ENCODE data around the gene ZMAT2.

Gene ZMAT2

DNA sequence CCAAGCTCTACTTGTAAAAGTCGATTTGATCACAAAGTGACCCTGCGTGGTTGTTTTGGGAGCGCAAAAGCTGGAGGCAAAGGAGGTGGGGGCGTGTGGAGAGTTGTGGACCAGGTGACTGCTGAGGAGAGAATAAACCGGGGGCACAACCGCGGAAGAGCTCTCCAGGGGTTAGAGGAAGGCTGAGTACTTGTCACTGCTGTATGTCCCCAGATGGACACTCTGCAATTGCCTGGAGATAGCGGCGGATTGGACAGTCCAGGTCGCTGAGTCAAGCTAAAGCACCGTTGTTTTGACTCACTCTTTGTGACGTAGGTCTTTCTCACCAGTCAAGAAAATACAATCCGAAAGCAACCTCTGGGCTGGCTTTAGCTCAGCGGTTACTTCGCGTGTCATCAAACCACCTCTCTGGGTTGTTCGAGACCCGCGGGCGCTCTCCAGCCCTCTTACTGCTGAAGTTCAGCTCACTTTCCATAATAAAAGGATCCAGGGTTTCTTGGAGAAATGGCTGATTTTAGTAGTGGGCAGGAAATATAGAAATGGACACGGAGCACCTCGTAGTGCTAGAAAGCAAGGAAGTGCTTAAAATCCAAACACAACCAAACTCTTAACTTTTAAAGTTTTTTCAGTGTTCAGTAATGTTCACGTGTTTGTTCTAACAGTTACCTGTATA is 25.7 kb downstream of the ZMAT2 start:
- ATAC-seq = peak; percentile 97
- TF ChIP-seq, protein P1, sequence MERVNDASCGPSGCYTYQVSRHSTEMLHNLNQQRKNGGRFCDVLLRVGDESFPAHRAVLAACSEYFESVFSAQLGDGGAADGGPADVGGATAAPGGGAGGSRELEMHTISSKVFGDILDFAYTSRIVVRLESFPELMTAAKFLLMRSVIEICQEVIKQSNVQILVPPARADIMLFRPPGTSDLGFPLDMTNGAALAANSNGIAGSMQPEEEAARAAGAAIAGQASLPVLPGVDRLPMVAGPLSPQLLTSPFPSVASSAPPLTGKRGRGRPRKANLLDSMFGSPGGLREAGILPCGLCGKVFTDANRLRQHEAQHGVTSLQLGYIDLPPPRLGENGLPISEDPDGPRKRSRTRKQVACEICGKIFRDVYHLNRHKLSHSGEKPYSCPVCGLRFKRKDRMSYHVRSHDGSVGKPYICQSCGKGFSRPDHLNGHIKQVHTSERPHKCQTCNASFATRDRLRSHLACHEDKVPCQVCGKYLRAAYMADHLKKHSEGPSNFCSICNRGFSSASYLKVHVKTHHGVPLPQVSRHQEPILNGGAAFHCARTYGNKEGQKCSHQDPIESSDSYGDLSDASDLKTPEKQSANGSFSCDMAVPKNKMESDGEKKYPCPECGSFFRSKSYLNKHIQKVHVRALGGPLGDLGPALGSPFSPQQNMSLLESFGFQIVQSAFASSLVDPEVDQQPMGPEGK (CRISPR knock-in tag; IDR thresholded peaks at IDR 0.05; ENCODE audit: borderline replicate concordance) = 0 out of 2 replicates have a peak, but pooled peaks have one; percentile 31
- no peak for TF ChIP-seq ZNF8 (CRISPR knock-in tag; IDR thresholded peaks at IDR 0.05)
- TF ChIP-seq TOX (CRISPR knock-in tag; IDR thresholded peaks at IDR 0.05; ENCODE audit: borderline replicate concordance) = no peak
- TF ChIP-seq ZFP3 (CRISPR knock-in tag; IDR thresholded peaks at IDR 0.05) = no peak
- TF ChIP-seq BACH2 (CRISPR knock-in tag; IDR thresholded peaks at IDR 0.05; ENCODE audit: borderline replicate concordance) = no peak
- TF ChIP-seq GLIS3 (CRISPR knock-in tag; IDR thresholded peaks at IDR 0.05) = no peak
- TF ChIP-seq, protein P2, sequence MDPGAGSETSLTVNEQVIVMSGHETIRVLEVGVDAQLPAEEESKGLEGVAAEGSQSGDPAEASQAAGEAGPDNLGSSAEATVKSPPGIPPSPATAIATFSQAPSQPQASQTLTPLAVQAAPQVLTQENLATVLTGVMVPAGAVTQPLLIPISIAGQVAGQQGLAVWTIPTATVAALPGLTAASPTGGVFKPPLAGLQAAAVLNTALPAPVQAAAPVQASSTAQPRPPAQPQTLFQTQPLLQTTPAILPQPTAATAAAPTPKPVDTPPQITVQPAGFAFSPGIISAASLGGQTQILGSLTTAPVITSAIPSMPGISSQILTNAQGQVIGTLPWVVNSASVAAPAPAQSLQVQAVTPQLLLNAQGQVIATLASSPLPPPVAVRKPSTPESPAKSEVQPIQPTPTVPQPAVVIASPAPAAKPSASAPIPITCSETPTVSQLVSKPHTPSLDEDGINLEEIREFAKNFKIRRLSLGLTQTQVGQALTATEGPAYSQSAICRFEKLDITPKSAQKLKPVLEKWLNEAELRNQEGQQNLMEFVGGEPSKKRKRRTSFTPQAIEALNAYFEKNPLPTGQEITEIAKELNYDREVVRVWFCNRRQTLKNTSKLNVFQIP (CRISPR knock-in tag; IDR thresholded peaks at IDR 0.05; ENCODE audit: borderline replicate concordance, low read depth) = peak; percentile 61; the same call in 1 of the 2 replicates
- no peak for TF ChIP-seq ESRRG (CRISPR knock-in tag; IDR thresholded peaks at IDR 0.05)
- TF ChIP-seq ZNF565 (CRISPR knock-in tag; conservative IDR thresholded peaks at IDR 0.05; ENCODE audit: low read depth) = no peak
- TF ChIP-seq, protein P3, sequence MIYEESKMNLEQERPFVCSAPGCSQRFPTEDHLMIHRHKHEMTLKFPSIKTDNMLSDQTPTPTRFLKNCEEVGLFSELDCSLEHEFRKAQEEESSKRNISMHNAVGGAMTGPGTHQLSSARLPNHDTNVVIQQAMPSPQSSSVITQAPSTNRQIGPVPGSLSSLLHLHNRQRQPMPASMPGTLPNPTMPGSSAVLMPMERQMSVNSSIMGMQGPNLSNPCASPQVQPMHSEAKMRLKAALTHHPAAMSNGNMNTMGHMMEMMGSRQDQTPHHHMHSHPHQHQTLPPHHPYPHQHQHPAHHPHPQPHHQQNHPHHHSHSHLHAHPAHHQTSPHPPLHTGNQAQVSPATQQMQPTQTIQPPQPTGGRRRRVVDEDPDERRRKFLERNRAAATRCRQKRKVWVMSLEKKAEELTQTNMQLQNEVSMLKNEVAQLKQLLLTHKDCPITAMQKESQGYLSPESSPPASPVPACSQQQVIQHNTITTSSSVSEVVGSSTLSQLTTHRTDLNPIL (CRISPR knock-in tag; IDR thresholded peaks at IDR 0.05; ENCODE audit: low read depth) = no peak
- TF ChIP-seq RARB (CRISPR knock-in tag; IDR thresholded peaks at IDR 0.05) = no peak
- TF ChIP-seq ZFP30 (CRISPR knock-in tag; IDR thresholded peaks at IDR 0.05) = no peak

DNA sequence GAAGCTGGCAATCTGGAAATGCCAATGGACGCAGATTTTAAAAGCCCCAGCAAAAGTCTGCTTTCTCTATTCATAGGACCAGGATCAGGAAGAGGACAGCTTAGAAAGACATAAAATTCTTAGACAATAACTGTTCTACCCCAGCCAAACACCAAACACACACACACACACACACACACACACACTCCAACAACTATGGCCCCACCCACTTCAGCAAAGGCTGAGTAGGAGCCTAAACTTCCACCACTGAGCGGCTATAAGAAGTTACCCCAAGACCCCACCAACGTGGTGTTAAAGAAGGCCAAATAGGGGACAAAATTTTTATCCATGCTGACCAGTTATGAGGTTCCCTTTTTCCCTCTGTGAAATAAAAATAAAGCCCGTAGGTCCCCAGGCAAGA is 32.9 kb downstream of the ZMAT2 start:
- ATAC-seq = no peak

DNA sequence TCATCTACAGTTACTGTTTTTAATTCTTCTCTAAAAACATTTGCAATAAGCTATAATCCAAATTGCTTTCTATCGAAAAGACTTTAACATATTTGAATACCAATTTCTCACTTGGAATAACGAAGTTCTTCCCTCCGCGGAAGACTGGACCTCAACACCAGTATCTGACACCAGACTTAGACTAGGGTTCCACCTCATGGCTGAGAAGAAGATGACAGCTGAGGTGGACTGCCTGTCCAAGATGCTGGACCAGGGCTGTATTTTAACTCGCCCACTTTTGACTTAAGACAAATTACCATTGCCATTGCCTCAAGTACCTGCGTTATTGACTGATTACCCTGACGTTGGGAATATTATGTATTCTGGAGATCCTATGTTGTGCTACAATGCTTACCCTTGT is 34.1 kb downstream of the ZMAT2 start:
- TF ChIP-seq PPARA (CRISPR knock-in tag; IDR thresholded peaks at IDR 0.05; ENCODE audit: borderline replicate concordance) = no peak
- TF ChIP-seq, protein P2 (CRISPR knock-in tag; IDR thresholded peaks at IDR 0.05; ENCODE audit: borderline replicate concordance, low read depth) = no peak
- TF ChIP-seq ESRRG (CRISPR knock-in tag; IDR thresholded peaks at IDR 0.05) = no peak
- no peak for TF ChIP-seq TOX (CRISPR knock-in tag; IDR thresholded peaks at IDR 0.05; ENCODE audit: borderline replicate concordance)
- TF ChIP-seq ZFP30 (CRISPR knock-in tag; IDR thresholded peaks at IDR 0.05) = no peak
- TF ChIP-seq TCF4 (CRISPR knock-in tag; IDR thresholded peaks at IDR 0.05; ENCODE audit: borderline replicate concordance) = no peak
- no peak for TF ChIP-seq SNAI2 (CRISPR knock-in tag; IDR thresholded peaks at IDR 0.05)
- TF ChIP-seq RARB (CRISPR knock-in tag; IDR thresholded peaks at IDR 0.05) = no peak
- TF ChIP-seq ZNF8 (CRISPR knock-in tag; IDR thresholded peaks at IDR 0.05) = no peak
- no peak for TF ChIP-seq ARNTL (CRISPR knock-in tag; IDR thresholded peaks at IDR 0.05; ENCODE audit: borderline replicate concordance, low read depth)
- no peak for TF ChIP-seq ZNF565 (CRISPR knock-in tag; conservative IDR thresholded peaks at IDR 0.05; ENCODE audit: low read depth)
- TF ChIP-seq, protein P1 (CRISPR knock-in tag; IDR thresholded peaks at IDR 0.05; ENCODE audit: borderline replicate concordance) = no peak
- no peak for TF ChIP-seq GLIS3 (CRISPR knock-in tag; IDR thresholded peaks at IDR 0.05)
- ATAC-seq = no peak; the same call in 2 of the 3 replicates

More for the DNA sequence above, 32.9 kb downstream of the ZMAT2 start:
- TF ChIP-seq ZFP3 (CRISPR knock-in tag; IDR thresholded peaks at IDR 0.05) (no peak), ZNF8 (CRISPR knock-in tag; IDR thresholded peaks at IDR 0.05) (no peak), CSDC2 (CRISPR knock-in tag; IDR thresholded peaks at IDR 0.05) (no peak)

DNA sequence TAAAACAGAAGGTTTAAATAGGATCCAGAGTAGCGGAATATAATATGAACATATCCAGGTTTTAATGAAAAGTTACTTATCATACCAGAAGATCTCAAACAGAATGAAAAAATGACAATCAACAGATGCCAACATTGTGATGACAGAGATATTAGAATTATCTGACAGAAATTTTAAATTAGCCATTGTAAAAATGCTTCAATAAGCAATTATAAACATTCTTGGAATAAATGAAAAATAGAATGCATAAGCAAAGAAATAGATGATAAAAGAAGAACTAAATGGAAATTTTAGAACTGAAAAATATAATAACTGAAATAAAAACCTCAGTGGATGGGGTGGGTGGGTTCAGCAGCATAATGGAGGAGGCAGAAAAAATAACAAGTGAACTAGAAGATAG is 37.2 kb downstream of the ZMAT2 start:
- TF ChIP-seq GLIS3 (CRISPR knock-in tag; IDR thresholded peaks at IDR 0.05) = no peak
- TF ChIP-seq ISL1 (CRISPR knock-in tag; IDR thresholded peaks at IDR 0.05) = no peak
- TF ChIP-seq TOX (CRISPR knock-in tag; IDR thresholded peaks at IDR 0.05; ENCODE audit: borderline replicate concordance) = no peak
- TF ChIP-seq, protein P3 (CRISPR knock-in tag; IDR thresholded peaks at IDR 0.05; ENCODE audit: low read depth) = no peak
- no peak for TF ChIP-seq TCF4 (CRISPR knock-in tag; IDR thresholded peaks at IDR 0.05; ENCODE audit: borderline replicate concordance)
- no peak for TF ChIP-seq OSR1 (CRISPR knock-in tag; IDR thresholded peaks at IDR 0.05)
- TF ChIP-seq ZNF565 (CRISPR knock-in tag; conservative IDR thresholded peaks at IDR 0.05; ENCODE audit: low read depth) = no peak
- TF ChIP-seq ESRRG (CRISPR knock-in tag; IDR thresholded peaks at IDR 0.05) = no peak
- no peak for TF ChIP-seq SNAI2 (CRISPR knock-in tag; IDR thresholded peaks at IDR 0.05)
- ATAC-seq = no peak

Measured in SK-N-SH treated with all-trans-retinoic acid at 6 μM for 48 hours (cell line).